Eye (tissue), 1 donor: ENCODE results near the gene MC1R.
A peak's percentile ranks its signal among the peaks of the same experiment; 100 is the strongest.
"Not testable (repeated sequence)": the region's sequence is repeated elsewhere in the genome, so short reads cannot be mapped to it uniquely, and the experiment has no call there.

Source experiments
- DNase-seq: peaks from one replicate; pipeline ENCODE4 v3.0.0-alpha.2; 2015

MC1R gene

DNA sequence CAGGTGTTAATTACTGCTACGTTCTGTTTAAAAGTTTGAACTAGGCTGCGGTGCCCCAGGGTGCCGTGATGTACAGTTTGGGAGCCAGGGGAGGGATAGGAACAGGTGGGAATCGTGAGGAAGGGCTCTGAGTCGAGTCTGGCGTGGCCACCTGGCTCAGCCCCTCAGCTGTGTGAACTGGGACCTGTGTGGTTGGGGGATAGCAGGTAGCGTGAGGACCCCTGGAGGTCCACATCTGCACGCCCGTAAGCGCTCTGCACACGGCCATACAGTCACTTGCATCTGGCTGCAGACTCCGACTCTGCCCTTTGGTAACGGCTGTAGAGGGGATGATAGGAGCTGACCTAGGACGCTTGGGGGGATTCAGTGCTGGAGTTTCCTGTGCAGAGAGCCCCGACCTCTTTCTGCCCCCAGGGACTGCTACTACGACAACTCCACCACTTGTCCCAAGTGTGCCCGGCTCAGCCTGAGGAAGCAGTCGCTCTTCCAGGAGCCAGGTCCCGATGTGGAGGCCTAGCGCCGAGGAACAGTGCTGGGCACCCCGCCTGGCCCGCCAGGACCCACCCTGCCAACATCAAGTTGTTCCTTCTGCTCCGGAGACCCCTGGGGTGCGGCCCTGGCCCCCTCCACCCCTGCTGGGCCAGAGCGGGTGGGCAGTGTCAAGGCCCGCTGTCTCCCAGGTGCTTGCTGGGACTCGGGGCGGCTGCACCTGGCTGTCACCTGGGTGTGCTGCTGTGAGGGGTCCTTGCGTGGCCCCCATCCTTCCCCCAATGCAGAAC, 47.0 kb downstream of the MC1R start:
- DNase-seq = no peak

DNA sequence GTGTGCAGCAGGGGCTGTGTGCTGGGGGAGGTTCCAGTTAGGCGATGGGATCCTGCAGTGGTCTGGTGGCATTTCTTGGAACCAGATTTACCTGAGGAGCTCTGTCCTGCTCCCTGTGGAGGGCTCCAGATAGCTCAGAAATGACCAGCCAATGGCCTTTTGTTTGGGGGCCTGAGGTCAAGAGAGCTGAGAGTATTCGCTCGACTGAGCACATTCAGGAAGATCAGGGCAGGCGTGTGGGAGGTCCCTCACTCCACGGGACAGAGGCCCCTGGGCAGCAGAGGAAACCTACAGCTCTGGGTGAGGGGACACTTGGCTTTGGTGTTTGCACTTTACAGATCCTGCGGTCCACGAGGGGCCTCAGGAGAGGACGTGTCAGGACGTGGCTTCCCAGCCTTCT, 48.1 kb downstream of the MC1R start:
- DNase-seq = peak; percentile 69

DNA sequence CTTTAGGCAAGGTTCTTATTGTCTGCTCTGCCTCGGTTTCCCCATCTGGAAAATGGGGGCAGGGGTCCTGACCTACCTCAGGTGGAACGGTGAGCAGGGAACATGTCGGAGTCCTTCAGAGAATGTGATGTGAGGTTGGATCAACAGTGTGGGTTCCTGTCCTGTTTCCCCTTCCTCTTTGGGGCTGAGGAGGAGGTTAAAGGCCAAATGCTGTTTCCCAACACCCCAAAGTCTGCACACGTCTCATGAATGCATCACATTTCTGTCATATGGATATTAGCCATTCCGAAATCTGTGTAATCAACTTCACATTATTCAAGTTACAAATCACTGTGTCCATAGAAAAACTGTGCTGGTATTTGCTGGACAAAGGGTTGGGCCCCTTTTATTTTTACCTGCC, 48.8 kb downstream of the MC1R start:
- not testable (repeated sequence) for DNase-seq

DNA sequence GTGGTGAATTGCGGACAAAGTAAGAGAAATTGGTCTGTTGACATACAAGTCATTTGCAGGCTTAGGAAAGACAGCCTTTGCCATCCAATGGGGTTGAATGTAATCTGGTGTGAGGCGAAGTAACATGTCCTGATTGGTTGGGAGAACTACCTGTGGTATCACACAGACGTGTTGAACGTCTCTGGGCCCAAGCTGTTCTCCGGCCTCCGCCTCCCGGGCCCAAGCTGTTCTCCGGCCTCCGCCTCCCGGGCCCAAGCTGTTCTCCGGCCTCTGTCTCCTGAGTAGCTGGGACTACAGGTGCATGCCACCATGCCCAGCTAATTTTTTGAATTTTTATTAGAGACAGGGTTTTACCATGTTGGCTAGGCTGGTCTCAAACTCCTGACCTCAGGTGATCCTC, 49.4 kb downstream of the MC1R start:
- DNase-seq = not testable (repeated sequence)

DNA sequence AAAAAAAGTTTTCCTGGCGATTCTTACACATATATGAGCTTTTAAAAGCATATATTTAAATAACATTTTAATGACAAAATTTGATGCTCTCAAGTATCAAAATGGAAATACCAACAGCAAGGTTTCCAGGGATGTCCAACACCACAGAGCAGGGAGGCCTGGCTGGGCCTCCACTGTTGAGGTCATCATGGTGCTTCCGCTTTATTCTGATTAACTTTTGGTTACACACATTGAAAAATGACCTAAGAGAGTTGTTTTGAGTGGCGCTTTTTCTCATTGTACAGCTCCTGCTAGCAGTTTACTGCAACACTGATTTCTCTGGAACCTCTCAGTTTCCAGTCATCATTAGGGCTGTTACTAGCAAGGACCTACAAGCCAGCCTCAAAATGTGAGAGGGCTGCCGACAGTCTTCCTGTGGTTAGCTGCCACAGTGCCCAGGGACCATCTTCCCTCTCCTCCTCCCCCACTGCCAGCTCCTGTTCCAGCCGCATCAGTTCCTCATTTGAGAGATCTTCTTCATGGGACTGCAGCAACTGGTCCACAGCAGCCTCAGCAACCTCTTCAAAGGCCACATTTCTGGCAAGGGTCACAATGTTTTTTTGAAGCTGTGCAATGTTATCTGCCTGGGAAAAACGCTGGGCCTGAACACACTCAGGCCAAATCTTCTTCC, 51.2 kb downstream of the MC1R start:
- DNase-seq = no peak
